ENCODE data around the gene PRKX.
"Not testable (repeated sequence)": the region's sequence is repeated elsewhere in the genome, so short reads cannot be mapped to it uniquely, and the experiment has no call there.

Gene PRKX

DNA sequence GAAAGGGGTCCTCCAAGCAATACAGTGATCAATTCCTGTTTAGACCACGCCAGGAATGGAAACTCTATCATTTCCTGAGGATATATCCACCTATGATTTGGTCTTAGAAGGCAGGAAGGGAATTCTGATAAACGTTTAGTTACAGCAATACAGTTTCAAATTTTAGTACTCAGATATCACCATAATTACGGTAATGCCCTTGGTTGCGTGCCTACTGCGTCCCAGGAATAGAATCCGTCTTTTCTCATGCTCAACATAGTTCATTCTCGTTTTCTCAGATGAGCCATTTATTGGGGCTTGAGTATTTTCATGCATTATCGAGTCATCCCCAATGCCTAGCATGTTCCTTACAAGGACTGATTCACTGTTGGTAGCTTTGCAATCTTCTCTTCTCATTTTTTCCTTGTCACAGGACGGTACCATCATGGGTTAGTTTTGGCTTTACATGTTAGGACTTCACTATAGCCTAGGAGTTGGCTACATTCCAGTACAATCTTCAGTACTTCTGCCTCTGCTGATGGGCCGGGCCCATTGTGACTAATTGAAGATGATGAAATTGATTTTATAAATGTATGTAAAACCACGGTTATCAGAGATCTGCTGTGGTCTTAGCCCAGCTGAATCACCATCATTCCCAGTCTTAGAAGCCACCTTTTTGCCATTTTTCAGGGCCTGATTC, 4.4 kb upstream of the PRKX start:
- Histone ChIP-seq H3K4me3 (ENCODE audit: low read depth, low read length, poor library complexity, severe bottlenecking) (no peak overlapping the region), H3K27ac (ENCODE audit: low read depth, low read length, poor library complexity, severe bottlenecking) (no peak overlapping the region)
- no peak for TF ChIP-seq EZH2 (IDR thresholded peaks at IDR 0.05; ENCODE audit: borderline replicate concordance, low read length)
- TF ChIP-seq, protein P1, sequence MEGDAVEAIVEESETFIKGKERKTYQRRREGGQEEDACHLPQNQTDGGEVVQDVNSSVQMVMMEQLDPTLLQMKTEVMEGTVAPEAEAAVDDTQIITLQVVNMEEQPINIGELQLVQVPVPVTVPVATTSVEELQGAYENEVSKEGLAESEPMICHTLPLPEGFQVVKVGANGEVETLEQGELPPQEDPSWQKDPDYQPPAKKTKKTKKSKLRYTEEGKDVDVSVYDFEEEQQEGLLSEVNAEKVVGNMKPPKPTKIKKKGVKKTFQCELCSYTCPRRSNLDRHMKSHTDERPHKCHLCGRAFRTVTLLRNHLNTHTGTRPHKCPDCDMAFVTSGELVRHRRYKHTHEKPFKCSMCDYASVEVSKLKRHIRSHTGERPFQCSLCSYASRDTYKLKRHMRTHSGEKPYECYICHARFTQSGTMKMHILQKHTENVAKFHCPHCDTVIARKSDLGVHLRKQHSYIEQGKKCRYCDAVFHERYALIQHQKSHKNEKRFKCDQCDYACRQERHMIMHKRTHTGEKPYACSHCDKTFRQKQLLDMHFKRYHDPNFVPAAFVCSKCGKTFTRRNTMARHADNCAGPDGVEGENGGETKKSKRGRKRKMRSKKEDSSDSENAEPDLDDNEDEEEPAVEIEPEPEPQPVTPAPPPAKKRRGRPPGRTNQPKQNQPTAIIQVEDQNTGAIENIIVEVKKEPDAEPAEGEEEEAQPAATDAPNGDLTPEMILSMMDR (IDR thresholded peaks at IDR 0.05; ENCODE audit: low read length): no peak

GRCh38 chrX:3715921-3716320, 2.5 kb upstream of the PRKX start:
- Histone ChIP-seq H3K27ac (ENCODE audit: low read depth, low read length, poor library complexity, severe bottlenecking) (no peak overlapping the region), H3K9me2 (ENCODE audit: low read depth, low read length) (no peaks in the 10 kb centered on the region), H3K4me2 (ENCODE audit: low read length) (no peak overlapping the region), H2AFZ (ENCODE audit: low read length) (no peak overlapping the region), H3K4me3 (ENCODE audit: low read depth, low read length, poor library complexity, severe bottlenecking) (no peak overlapping the region), H3K9ac (ENCODE audit: low read length) (no peak overlapping the region), H3K9me3 (ENCODE audit: low read length) (no peaks in the 10 kb centered on the region), H4K20me1 (ENCODE audit: insufficient read depth, low read length) (no peaks in the 10 kb centered on the region), H3F3A (ENCODE audit: insufficient read depth, low read length) (no peaks in the 10 kb centered on the region), H3K36me3 (ENCODE audit: insufficient read depth, low read length) (no peaks in the 10 kb centered on the region), H3K27me3 (ENCODE audit: insufficient read depth, low read length) (no peaks in the 10 kb centered on the region), H3K4me1 (ENCODE audit: insufficient read depth, low read length, severe bottlenecking) (peaks cover 8% of the 10 kb centered on the region), H3K79me2 (ENCODE audit: insufficient read depth, low read length) (no peaks in the 10 kb centered on the region)
- TF ChIP-seq, protein P1 (IDR thresholded peaks at IDR 0.05; ENCODE audit: low read length): no peak
- no peak for TF ChIP-seq EZH2 (IDR thresholded peaks at IDR 0.05; ENCODE audit: borderline replicate concordance, low read length)

More for the DNA sequence above, 4.4 kb upstream of the PRKX start:
- Histone ChIP-seq H3F3A (ENCODE audit: insufficient read depth, low read length) (no peaks in the 10 kb centered on the region), H3K9me2 (ENCODE audit: low read depth, low read length) (no peaks in the 10 kb centered on the region), H3K9me3 (ENCODE audit: low read length) (no peaks in the 10 kb centered on the region), H2AFZ (ENCODE audit: low read length) (no peak overlapping the region), H3K27me3 (ENCODE audit: insufficient read depth, low read length) (no peaks in the 10 kb centered on the region), H3K4me1 (ENCODE audit: insufficient read depth, low read length, severe bottlenecking) (no peaks in the 10 kb centered on the region), H3K9ac (ENCODE audit: low read length) (no peak overlapping the region), H3K4me2 (ENCODE audit: low read length) (no peak overlapping the region), H4K20me1 (ENCODE audit: insufficient read depth, low read length) (no peaks in the 10 kb centered on the region), H3K79me2 (ENCODE audit: insufficient read depth, low read length) (no peaks in the 10 kb centered on the region), H3K36me3 (ENCODE audit: insufficient read depth, low read length) (no peaks in the 10 kb centered on the region)

GRCh38 chrX:3714706-3715479, 1.4 kb upstream of the PRKX start:
- H3K4me2 ChIP-seq (ENCODE audit: low read length); H3K36me3 ChIP-seq (ENCODE audit: insufficient read depth, low read length); H2AFZ ChIP-seq (ENCODE audit: low read length); H3K4me1 ChIP-seq (ENCODE audit: insufficient read depth, low read length, severe bottlenecking); H3K9me3 ChIP-seq (ENCODE audit: low read length); H3K79me2 ChIP-seq (ENCODE audit: insufficient read depth, low read length); H3K4me3 ChIP-seq (ENCODE audit: low read depth, low read length, poor library complexity, severe bottlenecking); H3K9ac ChIP-seq (ENCODE audit: low read length); H3F3A ChIP-seq (ENCODE audit: insufficient read depth, low read length); H4K20me1 ChIP-seq (ENCODE audit: insufficient read depth, low read length); H3K9me2 ChIP-seq (ENCODE audit: low read depth, low read length); H3K27me3 ChIP-seq (ENCODE audit: insufficient read depth, low read length); H3K27ac ChIP-seq (ENCODE audit: low read depth, low read length, poor library complexity, severe bottlenecking): not testable (repeated sequence)
